HEK293T (cell line): ENCODE measurements around the gene EMSY.

Experiments
- CTCF ChIA-PET: fragments of 350-600 bp; formaldehyde crosslinking; extraction: SDS; loops from one replicate; lab custom pipeline; 2021; ENCODE audit warnings: antibody characterized with exemption, inconsistent platforms; lab: Yijun Ruan, JAX
- POLR2A ChIA-PET: fragments of 350-600 bp; formaldehyde crosslinking; extraction: SDS; loops from one replicate; lab custom pipeline; 2020; ENCODE audit warnings: antibody characterized with exemption, inconsistent platforms; lab: Yijun Ruan, JAX
- DNase-seq: peaks from one replicate; pipeline ENCODE4 v3.0.0; 2012; ENCODE audit warnings: mixed read lengths; ENCODE audit errors: extremely low spot score
- ARNT ChIP-seq: fragments of 450-650 bp; IDR thresholded peaks from 2 replicates; pipeline ENCODE4 v1.6.1; 2017; ENCODE audit warnings: mild to moderate bottlenecking
- BHLHE40 ChIP-seq: fragments of 450-650 bp; IDR thresholded peaks from 2 replicates; pipeline ENCODE4 v1.6.1; 2016; ENCODE audit warnings: mild to moderate bottlenecking, moderate library complexity, borderline replicate concordance
- CTBP1 ChIP-seq: fragments of 450-650 bp; IDR thresholded peaks from 2 replicates; pipeline ENCODE4 v1.6.1; 2016; ENCODE audit warnings: borderline replicate concordance
- ELF4 ChIP-seq: fragments of 450-650 bp; IDR thresholded peaks from 2 replicates; pipeline ENCODE4 v1.6.1; 2017; ENCODE audit warnings: antibody characterized with exemption
- FOXA1 ChIP-seq: fragments of 450-650 bp; IDR thresholded peaks from 2 replicates; pipeline ENCODE4 v1.6.1; 2016; ENCODE audit warnings: mild to moderate bottlenecking
- FOXK2 ChIP-seq: fragments of 450-650 bp; IDR thresholded peaks from 2 replicates; pipeline ENCODE4 v1.6.1; 2016; ENCODE audit warnings: mild to moderate bottlenecking
- FOXM1 ChIP-seq: fragments of 450-650 bp; IDR thresholded peaks from 2 replicates; pipeline ENCODE4 v1.6.1; 2017; ENCODE audit warnings: mild to moderate bottlenecking, borderline replicate concordance
- HDGF ChIP-seq: fragments of 450-650 bp; IDR thresholded peaks from 2 replicates; pipeline ENCODE4 v1.6.1; 2017; ENCODE audit warnings: antibody characterized with exemption, borderline replicate concordance
- L3MBTL2 ChIP-seq: fragments of 450-650 bp; conservative IDR thresholded peaks from 2 replicates; pipeline ENCODE4 v1.6.1; 2016; ENCODE audit warnings: mild to moderate bottlenecking
- LEF1 ChIP-seq: fragments of 450-650 bp; IDR thresholded peaks from 2 replicates; pipeline ENCODE4 v1.6.1; 2017; ENCODE audit warnings: mild to moderate bottlenecking, borderline replicate concordance
- NFRKB ChIP-seq: fragments of 450-650 bp; IDR thresholded peaks from 2 replicates; pipeline ENCODE4 v1.6.1; 2016; ENCODE audit warnings: mild to moderate bottlenecking, moderate library complexity
- PKNOX1 ChIP-seq: fragments of 450-650 bp; IDR thresholded peaks from 2 replicates; pipeline ENCODE4 v1.6.1; 2016
- SP1 ChIP-seq: fragments of 450-650 bp; IDR thresholded peaks from 2 replicates; pipeline ENCODE4 v1.6.1; 2017
- SUZ12 ChIP-seq: fragments of 450-650 bp; IDR thresholded peaks from 2 replicates; pipeline ENCODE4 v1.6.1; 2016; ENCODE audit warnings: mild to moderate bottlenecking
- TARDBP ChIP-seq: fragments of 450-650 bp; IDR thresholded peaks from 2 replicates; pipeline ENCODE4 v1.6.1; 2016
- ZNF384 ChIP-seq: fragments of 450-650 bp; IDR thresholded peaks from 2 replicates; pipeline ENCODE4 v1.6.1; 2016

The EMSY gene

GRCh38 chr11:76557466-76557865 lies 112.6 kb downstream of the EMSY start:
- CTCF ChIA-PET, result interaction anchor here (0.6 kb wide), 1 partner anchor 213 kb away, joined by 3 read pairs; no protein-coding TSS in a partner anchor
- DNase-seq, result no peak
- POLR2A ChIA-PET, result no interaction called here
- TF ChIP-seq NFRKB (no peak), FOXM1 (no peak), TARDBP (no peak), PKNOX1 (no peak), HDGF (no peak)

- DNase-seq, result no peak
- ChIA-PET CTCF (no interaction called here), POLR2A (no interaction called here)
- no peak for TF ChIP-seq HDGF
- TF ChIP-seq NFRKB, result no peak
- TF ChIP-seq ZNF384, result no peak
- TF ChIP-seq LEF1, result no peak
- TF ChIP-seq TARDBP, result no peak
- no peak for TF ChIP-seq FOXA1
- no peak for TF ChIP-seq FOXM1
- TF ChIP-seq CTBP1, result no peak
- no peak for TF ChIP-seq FOXK2
- TF ChIP-seq BHLHE40, result no peak
- TF ChIP-seq ELF4, result no peak
Observed at GRCh38 chr11:76558473-76558872, 113.7 kb downstream of the EMSY start.

GRCh38 chr11:76558891-76559290 lies 114.1 kb downstream of the EMSY start:
- ChIA-PET POLR2A (no interaction called here), CTCF (no interaction called here)
- TF ChIP-seq PKNOX1 (no peak), HDGF (no peak), ARNT (no peak), SP1 (no peak), FOXK2 (no peak), NFRKB (no peak)
- no peak for DNase-seq

GRCh38 chr11:76559346-76559745 lies 114.5 kb downstream of the EMSY start:
- ChIA-PET CTCF (no interaction called here), POLR2A (no interaction called here)
- no peak for DNase-seq

GRCh38 chr11:76560219-76560618 lies 115.4 kb downstream of the EMSY start:
- POLR2A ChIA-PET, result no interaction called here
- TF ChIP-seq TARDBP, result no peak
- no peak for TF ChIP-seq ZNF384
- TF ChIP-seq ARNT, result no peak
- no peak for TF ChIP-seq L3MBTL2
- TF ChIP-seq FOXA1, result no peak
- TF ChIP-seq CTBP1, result no peak
- TF ChIP-seq HDGF, result no peak
- TF ChIP-seq ELF4, result no peak
- TF ChIP-seq FOXM1, result no peak
- TF ChIP-seq SP1, result no peak
- no peak for TF ChIP-seq FOXK2
- no peak for TF ChIP-seq PKNOX1
- no peak for TF ChIP-seq NFRKB
- no peak for TF ChIP-seq BHLHE40
- no peak for TF ChIP-seq SUZ12
- TF ChIP-seq LEF1, result no peak
- no peak for DNase-seq
- CTCF ChIA-PET, result no interaction called here

More at GRCh38 chr11:76559346-76559745, 114.5 kb downstream of the EMSY start:
- TF ChIP-seq SP1 (no peak), FOXK2 (no peak), FOXA1 (no peak), ZNF384 (no peak), ARNT (no peak), HDGF (no peak), FOXM1 (no peak), L3MBTL2 (no peak), SUZ12 (no peak), ELF4 (no peak), TARDBP (no peak), PKNOX1 (no peak), LEF1 (no peak)

GRCh38 chr11:76561245-76561644 lies 116.4 kb downstream of the EMSY start:
- POLR2A ChIA-PET, result no interaction called here
- TF ChIP-seq FOXA1, result no peak
- no peak for TF ChIP-seq CTBP1
- no peak for TF ChIP-seq HDGF
- no peak for TF ChIP-seq L3MBTL2
- TF ChIP-seq ELF4, result no peak
- no peak for TF ChIP-seq LEF1
- TF ChIP-seq NFRKB, result no peak
- TF ChIP-seq ARNT, result no peak
- TF ChIP-seq FOXK2, result no peak
- no peak for TF ChIP-seq FOXM1
- TF ChIP-seq TARDBP, result no peak
- no peak for TF ChIP-seq PKNOX1
- TF ChIP-seq BHLHE40, result no peak
- no peak for TF ChIP-seq ZNF384
- no peak for TF ChIP-seq SUZ12
- no peak for TF ChIP-seq SP1
- CTCF ChIA-PET, result no interaction called here

More at GRCh38 chr11:76561245-76561644, 116.4 kb downstream of the EMSY start:
- DNase-seq, result no peak
